ENCODE measurements around the gene FAM219B. TPM values are rescaled to one million over a fixed set of nuclear protein-coding genes. Genes with fewer than 3 reads are reported as not detected.
A peak's percentile ranks its signal among the peaks of the same experiment; 100 is the strongest.

The FAM219B gene
- total RNA-seq, 2 experiments from 2014 or later = 36.5 to 44.7 TPM

DNA sequence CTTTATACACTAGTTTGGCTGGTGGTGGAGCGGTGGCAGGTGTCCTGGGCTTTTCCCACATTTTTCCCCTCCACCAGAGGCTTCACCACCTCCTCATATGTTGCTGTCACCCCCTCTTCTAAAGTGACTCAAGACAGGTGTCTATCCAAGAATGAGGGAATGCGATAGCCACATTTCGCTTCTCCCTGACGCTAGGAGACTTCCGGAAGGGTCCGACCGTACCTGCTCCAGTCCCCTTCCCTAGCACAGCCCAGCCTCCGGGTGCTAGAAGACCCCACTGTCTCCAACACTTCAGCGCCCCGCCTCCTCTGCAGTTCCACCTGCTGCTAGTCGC is 34.0 kb downstream of the FAM219B start:
- CTCF ChIA-PET = interaction anchor here (1.4 kb wide), 1 partner anchor 36 kb away, joined by 3 read pairs; no protein-coding TSS in a partner anchor
- Mint-ChIP-seq H3K4me3 (peak overlapping the region; percentile 95), H3K27me3 (no peaks in the 10 kb centered on the region), H3K27ac (peak overlapping the region; percentile 92), H3K4me1 (ENCODE audit: low read depth) (peaks cover 41% of the 10 kb centered on the region), H3K36me3 (ENCODE audit: low read depth) (peaks cover 20% of the 10 kb centered on the region), H3K9me3 (no peaks in the 10 kb centered on the region)
- TF ChIP-seq, protein P1, sequence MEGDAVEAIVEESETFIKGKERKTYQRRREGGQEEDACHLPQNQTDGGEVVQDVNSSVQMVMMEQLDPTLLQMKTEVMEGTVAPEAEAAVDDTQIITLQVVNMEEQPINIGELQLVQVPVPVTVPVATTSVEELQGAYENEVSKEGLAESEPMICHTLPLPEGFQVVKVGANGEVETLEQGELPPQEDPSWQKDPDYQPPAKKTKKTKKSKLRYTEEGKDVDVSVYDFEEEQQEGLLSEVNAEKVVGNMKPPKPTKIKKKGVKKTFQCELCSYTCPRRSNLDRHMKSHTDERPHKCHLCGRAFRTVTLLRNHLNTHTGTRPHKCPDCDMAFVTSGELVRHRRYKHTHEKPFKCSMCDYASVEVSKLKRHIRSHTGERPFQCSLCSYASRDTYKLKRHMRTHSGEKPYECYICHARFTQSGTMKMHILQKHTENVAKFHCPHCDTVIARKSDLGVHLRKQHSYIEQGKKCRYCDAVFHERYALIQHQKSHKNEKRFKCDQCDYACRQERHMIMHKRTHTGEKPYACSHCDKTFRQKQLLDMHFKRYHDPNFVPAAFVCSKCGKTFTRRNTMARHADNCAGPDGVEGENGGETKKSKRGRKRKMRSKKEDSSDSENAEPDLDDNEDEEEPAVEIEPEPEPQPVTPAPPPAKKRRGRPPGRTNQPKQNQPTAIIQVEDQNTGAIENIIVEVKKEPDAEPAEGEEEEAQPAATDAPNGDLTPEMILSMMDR (IDR thresholded peaks at IDR 0.05) = no peak
- ATAC-seq = no peak
- intact Hi-C loops (cut with micrococcal nuclease) = no loop called here
- POLR2A ChIA-PET = interaction anchor here (0.7 to 1.3 kb wide), 2 partner anchors 16 to 28 kb away, joined by 3 read pairs; no protein-coding TSS in a partner anchor
- DNase-seq = no peak

GRCh38 chr15:74870436-74871215 is 36.0 kb downstream of the FAM219B start:
- peaks cover 59% of the 10 kb centered on the region for H3K4me1 Mint-ChIP-seq (ENCODE audit: low read depth)
- H3K9me3 Mint-ChIP-seq = no peaks in the 10 kb centered on the region
- DNase-seq (no peak), ATAC-seq (no peak)
- intact Hi-C loops (cut with micrococcal nuclease) = no loop called here
- H3K27me3 Mint-ChIP-seq = no peaks in the 10 kb centered on the region
- peak overlapping the region; percentile 89 for H3K27ac Mint-ChIP-seq
- H3K36me3 Mint-ChIP-seq (ENCODE audit: low read depth) = peaks cover 30% of the 10 kb centered on the region
- POLR2A ChIA-PET = interaction anchor here (0.8 to 2.9 kb wide), 14 partner anchors 11 to 86 kb away, joined by 3 to 18 read pairs (median 4); partner anchors contain the start of genes COX5A, CPLX3, FAM219B and ULK3
- peak overlapping the region; percentile 95 for H3K4me3 Mint-ChIP-seq
- CTCF ChIA-PET = interaction anchor here (0.7 to 4.9 kb wide), 17 partner anchors 12 to 239 kb away, joined by 3 to 37 read pairs (median 3); partner anchors contain the start of genes FAM219B and ULK3
- TF ChIP-seq, protein P1 (IDR thresholded peaks at IDR 0.05) = no peak

- peaks cover 33% of the 10 kb centered on the region for H3K36me3 Mint-ChIP-seq (ENCODE audit: low read depth)
Measured at GRCh38 chr15:74869726-74870407, 36.8 kb downstream of the FAM219B start.

GRCh38 chr15:74869372-74869725 is 37.3 kb downstream of the FAM219B start:
- DNase-seq (no peak), ATAC-seq (no peak)
- H3K27ac Mint-ChIP-seq = peak overlapping the region; percentile 89
- H3K27me3 Mint-ChIP-seq = no peaks in the 10 kb centered on the region
- H3K36me3 Mint-ChIP-seq (ENCODE audit: low read depth) = peaks cover 35% of the 10 kb centered on the region
- TF ChIP-seq, protein P1 (IDR thresholded peaks at IDR 0.05) = no peak
- peaks cover 66% of the 10 kb centered on the region for H3K4me1 Mint-ChIP-seq (ENCODE audit: low read depth)
- peak overlapping the region; percentile 95 for H3K4me3 Mint-ChIP-seq
- H3K9me3 Mint-ChIP-seq = no peaks in the 10 kb centered on the region
- ChIA-PET CTCF (interaction anchor here (0.8 to 4.9 kb wide), 13 partner anchors 11 to 237 kb away, joined by 3 to 37 read pairs (median 5); partner anchors contain the start of gene FAM219B), POLR2A (interaction anchor here (0.7 to 2.9 kb wide), 17 partner anchors 8 to 252 kb away, joined by 3 to 18 read pairs (median 4); partner anchors contain the start of genes COX5A, CPLX3, FAM219B and MPI)
- intact Hi-C loops (cut with micrococcal nuclease) = no loop called here

More at GRCh38 chr15:74869726-74870407, 36.8 kb downstream of the FAM219B start:
- H3K27me3 Mint-ChIP-seq = no peaks in the 10 kb centered on the region
- H3K9me3 Mint-ChIP-seq = no peaks in the 10 kb centered on the region
- TF ChIP-seq, protein P1 (IDR thresholded peaks at IDR 0.05) = no peak
- intact Hi-C loops (cut with micrococcal nuclease) = no loop called here
- H3K27ac Mint-ChIP-seq = peak overlapping the region; percentile 89
- peak; percentile 35 for ATAC-seq
- POLR2A ChIA-PET = interaction anchor here (0.7 to 2.9 kb wide), 21 partner anchors 8 to 253 kb away, joined by 3 to 18 read pairs (median 4); partner anchors contain the start of genes COX5A, CPLX3, FAM219B and MPI
- peak overlapping the region; percentile 95 for H3K4me3 Mint-ChIP-seq
- peaks cover 63% of the 10 kb centered on the region for H3K4me1 Mint-ChIP-seq (ENCODE audit: low read depth)
- CTCF ChIA-PET = interaction anchor here (0.7 to 4.9 kb wide), 16 partner anchors 12 to 238 kb away, joined by 3 to 37 read pairs (median 4); partner anchors contain the start of gene FAM219B
- peak; percentile 62 for DNase-seq
